Measurements from ENCODE around the gene FAM222B. TPM values are rescaled to one million over a fixed set of nuclear protein-coding genes. Genes with fewer than 3 reads are reported as not detected.

The FAM222B gene
- total and polyA plus RNA-seq, 2 experiments from 2014 or later = 63.7 to 78.5 TPM

- ATAC-seq = peak; percentile 58
- Histone ChIP-seq H3K36me3 (ENCODE audit: insufficient read depth) (no peaks in the 10 kb centered on the region), H3K9me2 (ENCODE audit: insufficient read depth) (no peaks in the 10 kb centered on the region), H3K4me2 (no peak overlapping the region), H3K79me2 (replicated peaks; ENCODE audit: insufficient read depth) (peaks cover 100% of the 10 kb centered on the region), H3K27ac (ENCODE audit: low read depth) (no peak overlapping the region), H3K4me3 (no peak overlapping the region), H3F3A (replicated peaks; ENCODE audit: low read depth) (peaks cover 19% of the 10 kb centered on the region), H4K20me1 (replicated peaks; ENCODE audit: insufficient read depth) (peaks cover 26% of the 10 kb centered on the region), H3K27me3 (ENCODE audit: insufficient read depth) (no peaks in the 10 kb centered on the region), H3K4me1 (ENCODE audit: insufficient read depth) (no peaks in the 10 kb centered on the region), H2AFZ (no peak overlapping the region)
- Mint-ChIP-seq H3K9me3 (no peaks in the 10 kb centered on the region), H3K4me3 (no peak overlapping the region), H3K27me3 (ENCODE audit: insufficient read depth, low read depth, poor library complexity) (peaks cover 2% of the 10 kb centered on the region), H3K27ac (0 out of 2 replicates have a peak overlapping the region, but pooled peaks have one; percentile 17), H3K36me3 (ENCODE audit: low read depth) (peaks cover 25% of the 10 kb centered on the region), H3K4me1 (no peaks in the 10 kb centered on the region; the same call in 2 of the 3 replicates)
- TF ChIP-seq POLR2AphosphoS5 (IDR thresholded peaks at IDR 0.05; ENCODE audit: low read depth) (no peak), NANOG (IDR thresholded peaks at IDR 0.05; ENCODE audit: borderline replicate concordance) (no peak), EZH2phosphoT487 (IDR thresholded peaks at IDR 0.05; ENCODE audit: unreplicated experiment) (no peak), STAT1 (IDR thresholded peaks at IDR 0.05; ENCODE audit: unreplicated experiment) (no peak), ZNF331 (CRISPR knock-in tag; IDR thresholded peaks at IDR 0.05; ENCODE audit: low read depth) (no peak), ZNF114 (CRISPR knock-in tag; IDR thresholded peaks at IDR 0.05) (no peak), EZH2 (IDR thresholded peaks at IDR 0.05; ENCODE audit: low read depth, unreplicated experiment) (no peak), CREB1 (CRISPR knock-in tag; IDR thresholded peaks at IDR 0.05; ENCODE audit: low read depth) (no peak), JUNB (IDR thresholded peaks at IDR 0.05; ENCODE audit: unreplicated experiment) (no peak), ETS1 (IDR thresholded peaks at IDR 0.05) (no peak)
- TF ChIP-seq, protein P1, sequence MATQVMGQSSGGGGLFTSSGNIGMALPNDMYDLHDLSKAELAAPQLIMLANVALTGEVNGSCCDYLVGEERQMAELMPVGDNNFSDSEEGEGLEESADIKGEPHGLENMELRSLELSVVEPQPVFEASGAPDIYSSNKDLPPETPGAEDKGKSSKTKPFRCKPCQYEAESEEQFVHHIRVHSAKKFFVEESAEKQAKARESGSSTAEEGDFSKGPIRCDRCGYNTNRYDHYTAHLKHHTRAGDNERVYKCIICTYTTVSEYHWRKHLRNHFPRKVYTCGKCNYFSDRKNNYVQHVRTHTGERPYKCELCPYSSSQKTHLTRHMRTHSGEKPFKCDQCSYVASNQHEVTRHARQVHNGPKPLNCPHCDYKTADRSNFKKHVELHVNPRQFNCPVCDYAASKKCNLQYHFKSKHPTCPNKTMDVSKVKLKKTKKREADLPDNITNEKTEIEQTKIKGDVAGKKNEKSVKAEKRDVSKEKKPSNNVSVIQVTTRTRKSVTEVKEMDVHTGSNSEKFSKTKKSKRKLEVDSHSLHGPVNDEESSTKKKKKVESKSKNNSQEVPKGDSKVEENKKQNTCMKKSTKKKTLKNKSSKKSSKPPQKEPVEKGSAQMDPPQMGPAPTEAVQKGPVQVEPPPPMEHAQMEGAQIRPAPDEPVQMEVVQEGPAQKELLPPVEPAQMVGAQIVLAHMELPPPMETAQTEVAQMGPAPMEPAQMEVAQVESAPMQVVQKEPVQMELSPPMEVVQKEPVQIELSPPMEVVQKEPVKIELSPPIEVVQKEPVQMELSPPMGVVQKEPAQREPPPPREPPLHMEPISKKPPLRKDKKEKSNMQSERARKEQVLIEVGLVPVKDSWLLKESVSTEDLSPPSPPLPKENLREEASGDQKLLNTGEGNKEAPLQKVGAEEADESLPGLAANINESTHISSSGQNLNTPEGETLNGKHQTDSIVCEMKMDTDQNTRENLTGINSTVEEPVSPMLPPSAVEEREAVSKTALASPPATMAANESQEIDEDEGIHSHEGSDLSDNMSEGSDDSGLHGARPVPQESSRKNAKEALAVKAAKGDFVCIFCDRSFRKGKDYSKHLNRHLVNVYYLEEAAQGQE (IDR thresholded peaks at IDR 0.05; ENCODE audit: unreplicated experiment) = no peak
- TF ChIP-seq, protein P2, sequence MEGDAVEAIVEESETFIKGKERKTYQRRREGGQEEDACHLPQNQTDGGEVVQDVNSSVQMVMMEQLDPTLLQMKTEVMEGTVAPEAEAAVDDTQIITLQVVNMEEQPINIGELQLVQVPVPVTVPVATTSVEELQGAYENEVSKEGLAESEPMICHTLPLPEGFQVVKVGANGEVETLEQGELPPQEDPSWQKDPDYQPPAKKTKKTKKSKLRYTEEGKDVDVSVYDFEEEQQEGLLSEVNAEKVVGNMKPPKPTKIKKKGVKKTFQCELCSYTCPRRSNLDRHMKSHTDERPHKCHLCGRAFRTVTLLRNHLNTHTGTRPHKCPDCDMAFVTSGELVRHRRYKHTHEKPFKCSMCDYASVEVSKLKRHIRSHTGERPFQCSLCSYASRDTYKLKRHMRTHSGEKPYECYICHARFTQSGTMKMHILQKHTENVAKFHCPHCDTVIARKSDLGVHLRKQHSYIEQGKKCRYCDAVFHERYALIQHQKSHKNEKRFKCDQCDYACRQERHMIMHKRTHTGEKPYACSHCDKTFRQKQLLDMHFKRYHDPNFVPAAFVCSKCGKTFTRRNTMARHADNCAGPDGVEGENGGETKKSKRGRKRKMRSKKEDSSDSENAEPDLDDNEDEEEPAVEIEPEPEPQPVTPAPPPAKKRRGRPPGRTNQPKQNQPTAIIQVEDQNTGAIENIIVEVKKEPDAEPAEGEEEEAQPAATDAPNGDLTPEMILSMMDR (conservative IDR thresholded peaks at IDR 0.05; ENCODE audit: low read depth in 2 of 2) = no peak
- TF ChIP-seq, protein P3, sequence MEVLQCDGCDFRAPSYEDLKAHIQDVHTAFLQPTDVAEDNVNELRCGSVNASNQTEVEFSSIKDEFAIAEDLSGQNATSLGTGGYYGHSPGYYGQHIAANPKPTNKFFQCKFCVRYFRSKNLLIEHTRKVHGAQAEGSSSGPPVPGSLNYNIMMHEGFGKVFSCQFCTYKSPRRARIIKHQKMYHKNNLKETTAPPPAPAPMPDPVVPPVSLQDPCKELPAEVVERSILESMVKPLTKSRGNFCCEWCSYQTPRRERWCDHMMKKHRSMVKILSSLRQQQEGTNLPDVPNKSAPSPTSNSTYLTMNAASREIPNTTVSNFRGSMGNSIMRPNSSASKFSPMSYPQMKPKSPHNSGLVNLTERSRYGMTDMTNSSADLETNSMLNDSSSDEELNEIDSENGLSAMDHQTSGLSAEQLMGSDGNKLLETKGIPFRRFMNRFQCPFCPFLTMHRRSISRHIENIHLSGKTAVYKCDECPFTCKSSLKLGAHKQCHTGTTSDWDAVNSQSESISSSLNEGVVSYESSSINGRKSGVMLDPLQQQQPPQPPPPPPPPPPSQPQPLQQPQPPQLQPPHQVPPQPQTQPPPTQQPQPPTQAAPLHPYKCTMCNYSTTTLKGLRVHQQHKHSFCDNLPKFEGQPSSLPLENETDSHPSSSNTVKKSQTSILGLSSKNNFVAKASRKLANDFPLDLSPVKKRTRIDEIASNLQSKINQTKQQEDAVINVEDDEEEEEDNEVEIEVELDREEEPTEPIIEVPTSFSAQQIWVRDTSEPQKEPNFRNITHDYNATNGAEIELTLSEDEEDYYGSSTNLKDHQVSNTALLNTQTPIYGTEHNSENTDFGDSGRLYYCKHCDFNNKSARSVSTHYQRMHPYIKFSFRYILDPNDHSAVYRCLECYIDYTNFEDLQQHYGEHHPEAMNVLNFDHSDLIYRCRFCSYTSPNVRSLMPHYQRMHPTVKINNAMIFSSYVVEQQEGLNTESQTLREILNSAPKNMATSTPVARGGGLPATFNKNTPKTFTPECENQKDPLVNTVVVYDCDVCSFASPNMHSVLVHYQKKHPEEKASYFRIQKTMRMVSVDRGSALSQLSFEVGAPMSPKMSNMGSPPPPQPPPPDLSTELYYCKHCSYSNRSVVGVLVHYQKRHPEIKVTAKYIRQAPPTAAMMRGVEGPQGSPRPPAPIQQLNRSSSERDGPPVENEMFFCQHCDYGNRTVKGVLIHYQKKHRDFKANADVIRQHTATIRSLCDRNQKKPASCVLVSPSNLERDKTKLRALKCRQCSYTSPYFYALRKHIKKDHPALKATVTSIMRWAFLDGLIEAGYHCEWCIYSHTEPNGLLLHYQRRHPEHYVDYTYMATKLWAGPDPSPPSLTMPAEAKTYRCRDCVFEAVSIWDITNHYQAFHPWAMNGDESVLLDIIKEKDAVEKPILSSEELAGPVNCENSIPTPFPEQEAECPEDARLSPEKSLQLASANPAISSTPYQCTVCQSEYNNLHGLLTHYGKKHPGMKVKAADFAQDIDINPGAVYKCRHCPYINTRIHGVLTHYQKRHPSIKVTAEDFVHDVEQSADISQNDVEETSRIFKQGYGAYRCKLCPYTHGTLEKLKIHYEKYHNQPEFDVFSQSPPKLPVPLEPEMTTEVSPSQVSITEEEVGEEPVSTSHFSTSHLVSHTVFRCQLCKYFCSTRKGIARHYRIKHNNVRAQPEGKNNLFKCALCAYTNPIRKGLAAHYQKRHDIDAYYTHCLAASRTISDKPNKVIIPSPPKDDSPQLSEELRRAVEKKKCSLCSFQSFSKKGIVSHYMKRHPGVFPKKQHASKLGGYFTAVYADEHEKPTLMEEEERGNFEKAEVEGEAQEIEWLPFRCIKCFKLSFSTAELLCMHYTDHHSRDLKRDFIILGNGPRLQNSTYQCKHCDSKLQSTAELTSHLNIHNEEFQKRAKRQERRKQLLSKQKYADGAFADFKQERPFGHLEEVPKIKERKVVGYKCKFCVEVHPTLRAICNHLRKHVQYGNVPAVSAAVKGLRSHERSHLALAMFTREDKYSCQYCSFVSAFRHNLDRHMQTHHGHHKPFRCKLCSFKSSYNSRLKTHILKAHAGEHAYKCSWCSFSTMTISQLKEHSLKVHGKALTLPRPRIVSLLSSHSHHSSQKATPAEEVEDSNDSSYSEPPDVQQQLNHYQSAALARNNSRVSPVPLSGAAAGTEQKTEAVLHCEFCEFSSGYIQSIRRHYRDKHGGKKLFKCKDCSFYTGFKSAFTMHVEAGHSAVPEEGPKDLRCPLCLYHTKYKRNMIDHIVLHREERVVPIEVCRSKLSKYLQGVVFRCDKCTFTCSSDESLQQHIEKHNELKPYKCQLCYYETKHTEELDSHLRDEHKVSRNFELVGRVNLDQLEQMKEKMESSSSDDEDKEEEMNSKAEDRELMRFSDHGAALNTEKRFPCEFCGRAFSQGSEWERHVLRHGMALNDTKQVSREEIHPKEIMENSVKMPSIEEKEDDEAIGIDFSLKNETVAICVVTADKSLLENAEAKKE (CRISPR knock-in tag; IDR thresholded peaks at IDR 0.05) = no peak
- DNase-seq (ENCODE audit: low spot score) = peak; percentile 33
These were observed 49.5 kb downstream of the FAM222B start for GRCh38 chr17:28792877-28793661.
